GM18511 (cell line): ENCODE measurements around the gene ADRA2A.

Source experiments
- ATAC-seq: cut with Tn5 transposase; IDR thresholded peaks from one replicate; pipeline ENCODE4 v1.9.1; 2021; ENCODE audit warnings: mild to moderate bottlenecking, moderate library complexity; ENCODE audit not compliant: unreplicated experiment

The ADRA2A gene

DNA sequence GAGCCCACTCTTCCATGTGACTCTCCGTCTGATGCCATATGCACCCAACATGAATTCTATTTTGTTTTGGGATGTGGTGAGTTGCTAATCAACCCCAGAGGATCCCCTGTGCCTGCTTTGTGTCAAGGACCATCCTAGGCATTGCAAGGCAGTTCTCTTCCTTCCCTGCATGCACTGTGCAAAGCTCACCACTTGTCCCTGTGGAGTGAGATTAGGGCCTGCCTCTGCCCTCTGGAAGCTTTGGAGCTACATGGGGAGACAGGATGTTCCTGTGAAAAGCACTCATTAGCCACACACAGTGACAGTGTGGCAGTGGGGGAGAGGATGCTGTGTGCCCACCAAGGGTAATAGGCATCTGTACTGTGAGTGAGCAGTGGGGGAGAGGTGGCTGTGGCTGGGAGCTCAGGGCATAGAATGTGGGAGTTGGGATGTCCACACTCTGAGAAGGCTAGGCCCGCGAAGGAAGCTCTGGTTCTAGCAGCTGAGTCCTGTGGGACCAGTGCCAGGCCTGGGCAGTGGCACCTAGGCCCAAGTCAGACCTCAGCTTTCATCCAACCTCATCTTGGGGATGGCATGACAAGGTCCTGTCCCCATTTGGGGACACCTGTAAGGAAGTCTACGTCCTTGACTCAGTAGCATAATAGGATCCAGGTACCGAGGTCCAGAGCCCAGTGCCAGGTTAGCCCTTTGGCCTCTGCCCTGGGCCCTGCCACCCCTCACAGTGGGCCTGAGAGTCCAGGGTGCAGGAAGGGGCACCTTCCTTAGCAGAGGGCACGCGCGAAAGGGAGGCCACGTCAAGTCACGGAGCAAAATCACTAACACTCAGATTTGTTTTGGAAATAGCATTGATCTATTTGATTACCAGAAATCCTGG lies 6.6 kb downstream of the ADRA2A start:
- no peak for ATAC-seq

GRCh38 chr10:111084366-111085255 lies 7.8 kb downstream of the ADRA2A start:
- ATAC-seq = no peak

DNA sequence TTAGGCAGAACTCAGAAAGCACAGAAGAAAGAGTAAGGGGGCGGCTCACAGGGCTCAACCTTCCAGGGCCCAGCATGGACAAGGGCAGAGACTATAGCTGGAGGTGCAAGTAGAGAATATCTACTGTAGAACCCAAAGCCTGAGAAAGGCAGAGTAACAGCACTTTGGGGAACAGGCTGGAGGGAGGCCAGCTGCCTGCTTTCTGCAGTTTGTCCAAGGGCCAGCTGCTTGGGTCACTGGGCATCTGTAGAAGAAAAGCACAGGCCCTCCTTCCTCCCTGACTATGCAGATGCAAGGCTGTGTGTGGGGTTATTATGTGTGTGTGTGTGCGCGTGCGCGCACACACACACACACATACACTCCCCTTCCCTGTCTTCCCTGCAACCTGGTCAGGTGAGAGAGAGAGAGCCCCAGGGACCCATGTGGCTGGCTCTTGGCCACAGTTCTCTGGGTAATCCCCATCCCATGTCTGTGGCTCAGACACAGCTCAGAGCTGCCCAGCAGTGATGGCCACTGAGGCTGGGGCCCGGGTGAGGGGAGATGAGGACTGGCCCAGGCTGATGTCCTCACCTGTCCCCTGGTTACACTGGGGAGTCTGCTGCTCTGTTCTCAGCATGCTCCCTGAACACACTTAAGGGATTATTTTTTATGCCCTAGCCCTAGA lies 9.0 kb downstream of the ADRA2A start:
- ATAC-seq = no peak

DNA sequence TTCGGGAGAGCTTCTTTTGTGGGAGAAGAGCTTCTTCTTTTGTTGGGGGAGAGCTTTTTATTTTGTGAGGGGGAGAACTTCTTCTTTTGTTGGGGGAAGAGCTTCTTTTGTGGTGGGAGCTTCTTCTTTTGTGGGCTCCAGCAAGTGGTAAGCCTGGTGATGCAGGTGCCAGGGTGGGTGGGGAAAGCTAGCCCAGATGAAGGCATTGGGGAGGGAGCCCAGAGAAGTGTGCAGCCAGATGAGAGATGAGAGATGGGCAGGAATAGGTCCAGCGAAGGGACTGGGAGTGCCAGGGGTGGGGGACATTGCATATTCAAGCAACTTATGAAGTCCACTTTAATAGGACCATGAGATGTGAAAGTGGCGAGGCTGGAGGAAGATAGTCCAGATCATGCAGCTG lies 9.7 kb downstream of the ADRA2A start:
- no peak for ATAC-seq

- no peak for ATAC-seq
Observed at GRCh38 chr10:111087331-111087756, 10.5 kb downstream of the ADRA2A start.

DNA sequence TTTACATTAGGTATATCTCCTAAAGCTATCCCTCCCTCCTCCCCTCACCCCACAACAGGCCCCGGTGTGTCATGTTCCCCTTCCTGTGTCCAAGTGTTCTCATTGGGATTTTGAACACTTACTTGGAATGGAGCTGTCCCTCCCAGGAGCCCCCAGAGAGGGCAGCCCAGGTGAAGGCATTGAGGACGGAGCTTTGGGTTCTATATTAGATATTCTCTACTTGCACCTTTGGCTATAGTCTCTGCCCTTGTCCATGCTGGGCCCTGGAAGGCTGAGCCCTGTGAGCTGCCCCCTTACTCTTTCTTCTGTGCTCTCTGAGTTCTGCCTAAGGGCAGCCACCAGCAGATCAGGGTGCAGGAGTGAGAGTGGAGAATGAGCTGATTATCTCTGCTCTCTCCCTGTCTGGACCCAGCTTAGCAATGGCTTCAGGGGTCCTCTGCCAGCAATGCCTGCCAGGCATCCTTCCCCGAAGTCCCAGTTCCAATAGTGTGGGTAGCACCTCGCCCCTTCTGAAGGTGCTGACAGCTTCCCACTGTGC lies 11.2 kb downstream of the ADRA2A start:
- no peak for ATAC-seq

DNA sequence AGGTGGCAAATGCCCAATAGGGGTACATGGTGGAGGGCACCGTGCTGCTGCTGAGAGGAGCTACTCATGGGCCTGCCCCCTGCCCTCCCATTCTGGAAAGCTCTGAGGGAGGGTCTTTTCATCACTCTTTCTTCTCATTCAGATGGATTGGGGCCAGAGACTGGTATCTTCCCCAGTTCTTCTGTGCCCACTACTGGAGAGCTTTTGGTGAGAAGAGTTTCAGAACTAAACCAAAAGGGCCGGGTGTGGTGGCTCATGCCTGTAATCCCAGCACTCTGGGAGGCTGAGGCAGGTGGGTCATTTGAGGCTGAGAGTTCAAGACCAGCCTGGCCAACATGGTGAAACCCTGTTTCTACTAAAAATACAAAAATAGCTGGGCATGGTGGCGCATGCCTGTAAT lies 12.5 kb downstream of the ADRA2A start:
- ATAC-seq = no peak

GRCh38 chr10:111091833-111092232 lies 15.0 kb downstream of the ADRA2A start:
- no peak for ATAC-seq

- ATAC-seq = no peak
Observed at GRCh38 chr10:111093741-111094380, 17.0 kb downstream of the ADRA2A start.

DNA sequence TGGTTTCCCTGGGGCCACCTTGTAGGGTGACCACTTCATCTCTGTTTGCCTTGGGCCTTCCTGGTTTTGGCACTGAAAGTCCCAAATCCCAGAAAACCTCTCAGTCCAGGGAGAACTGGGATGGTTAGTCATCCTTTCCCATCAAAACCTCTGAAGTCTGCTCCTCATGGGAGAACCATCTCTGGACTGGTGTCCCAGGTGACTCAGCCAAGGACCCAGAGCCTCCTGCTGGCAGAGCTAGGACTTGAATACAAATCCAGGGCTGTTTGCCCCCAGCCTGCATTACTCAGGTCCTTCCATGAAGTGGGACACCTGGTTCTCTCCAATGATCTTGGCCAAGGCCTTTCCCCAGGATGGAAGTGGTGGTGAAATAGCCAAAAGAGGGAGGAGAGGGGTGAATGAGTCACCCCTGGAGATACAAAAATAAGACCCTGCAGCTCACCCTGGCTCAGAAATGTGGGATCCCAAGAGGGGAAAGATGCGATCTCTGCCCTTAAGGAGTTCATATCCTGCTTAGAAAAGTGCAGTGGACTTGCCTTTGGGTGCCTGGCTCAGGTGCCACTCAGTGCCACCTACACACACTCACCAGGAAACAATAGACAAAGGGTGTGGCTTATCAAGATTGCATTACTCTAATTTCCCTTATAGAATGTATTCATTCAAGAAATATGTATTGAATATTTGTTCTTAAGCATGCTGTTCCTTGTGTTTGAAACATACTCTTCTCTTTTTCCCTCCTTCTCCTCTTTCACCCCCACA lies 22.0 kb downstream of the ADRA2A start:
- ATAC-seq = no peak

- no peak for ATAC-seq
Observed at GRCh38 chr10:111100198-111100597, 23.4 kb downstream of the ADRA2A start.

DNA sequence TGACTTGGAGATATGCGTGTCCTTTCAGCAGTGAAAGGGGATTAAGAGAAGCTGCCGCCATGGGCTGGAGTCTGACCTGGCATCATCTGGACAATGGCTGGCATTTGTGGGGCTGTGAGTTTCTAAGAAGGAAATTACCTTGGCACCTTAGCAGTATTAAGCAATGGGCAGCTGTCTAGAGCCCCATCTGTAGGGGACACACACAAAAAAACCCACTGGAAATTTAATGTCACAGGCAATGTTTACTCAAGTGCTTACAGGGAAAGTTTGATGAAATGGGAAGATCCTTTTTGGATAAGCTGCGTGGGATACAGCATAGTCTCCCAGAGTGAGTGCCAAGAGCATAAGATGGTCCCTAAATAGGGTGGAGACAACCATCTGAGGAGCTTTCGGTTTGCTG lies 25.0 kb downstream of the ADRA2A start:
- no peak for ATAC-seq

DNA sequence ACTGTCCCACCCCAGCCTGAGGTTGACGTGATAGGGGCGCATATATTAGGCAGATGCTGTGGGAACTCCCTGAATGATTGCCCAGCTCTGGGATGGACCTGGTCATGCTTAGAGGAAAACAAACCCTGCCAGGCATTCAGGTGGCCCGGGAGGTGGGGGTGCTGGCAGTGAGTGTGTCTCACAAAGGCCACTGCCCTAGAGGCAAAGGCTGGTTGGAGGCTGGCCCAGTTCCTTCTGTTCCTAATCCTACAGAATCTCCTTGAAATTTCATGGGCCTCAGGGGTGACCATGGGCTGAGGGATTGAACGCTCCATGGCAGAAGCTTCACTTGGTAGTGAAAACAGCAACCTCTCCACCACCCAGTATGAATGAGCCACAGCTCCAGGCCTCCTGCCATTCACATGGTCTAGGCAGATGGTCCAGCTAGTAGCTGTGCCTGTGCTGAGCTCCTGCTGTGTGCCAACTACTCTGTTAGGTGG lies 25.6 kb downstream of the ADRA2A start:
- ATAC-seq = no peak

DNA sequence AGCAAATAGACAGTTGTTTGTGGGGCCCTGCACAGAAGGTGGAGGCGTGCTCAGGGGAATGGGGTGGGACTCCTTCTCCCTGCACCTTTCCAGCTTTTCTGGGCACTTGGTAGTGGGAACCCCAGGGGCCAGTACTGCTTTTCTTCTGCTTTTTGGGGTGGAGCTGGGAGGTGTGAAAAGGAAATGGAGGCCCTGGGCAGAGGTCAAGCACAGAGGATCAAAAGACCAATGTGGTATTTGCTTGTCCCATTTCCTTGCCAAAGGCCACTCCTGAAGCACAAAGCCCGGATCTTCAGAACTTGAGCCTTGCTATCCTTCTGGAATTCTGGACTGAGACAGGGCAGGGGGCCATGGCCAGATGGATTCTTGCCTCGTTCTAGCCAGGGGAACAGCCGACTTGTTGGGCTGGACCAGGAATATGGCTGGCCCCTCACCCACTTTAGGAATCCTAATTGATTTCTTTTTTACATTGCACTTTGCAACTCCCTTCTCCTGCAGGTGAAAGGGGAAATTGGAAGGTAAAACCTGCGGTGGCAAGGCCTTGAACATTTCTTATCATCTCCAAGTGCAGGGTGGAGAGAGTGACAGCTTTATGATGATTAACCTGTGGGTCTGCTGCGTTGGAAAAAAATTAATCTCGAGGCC lies 26.5 kb downstream of the ADRA2A start:
- no peak for ATAC-seq

- no peak for ATAC-seq
Observed at GRCh38 chr10:111104811-111105210, 28.0 kb downstream of the ADRA2A start.

GRCh38 chr10:111106081-111106480 lies 29.3 kb downstream of the ADRA2A start:
- no peak for ATAC-seq

GRCh38 chr10:111107023-111107422 lies 30.2 kb downstream of the ADRA2A start:
- ATAC-seq = no peak

GRCh38 chr10:111107846-111108245 lies 31.0 kb downstream of the ADRA2A start:
- no peak for ATAC-seq

GRCh38 chr10:111108441-111108840 lies 31.6 kb downstream of the ADRA2A start:
- ATAC-seq = no peak
